Thymus (tissue), 11 donors: ENCODE results near the gene USP22. TPM values are rescaled to one million over a fixed set of nuclear protein-coding genes. Genes with fewer than 3 reads are reported as not detected.

Experiments used
- DNase-seq, 9 donors: peaks; one replicate each; pipeline ENCODE4 v3.0.0-alpha.2; 2013; ENCODE audit warnings: low spot score in 9 of 9, low read depth in 6 of 9, missing footprints in 1 of 9
- H3K27ac ChIP-seq, 2 donors: one replicate each; pipeline ENCODE4 v1.5.1; 2013; ENCODE audit warnings: control low read depth in 1 of 2, low read depth in 1 of 2, low read length in 1 of 2, mild to moderate bottlenecking in 1 of 2, moderate library complexity in 1 of 2
- H3K27me3 ChIP-seq, 2 donors: one replicate each; pipeline ENCODE4 v1.5.1; 2013; ENCODE audit warnings: low read length in 1 of 2; ENCODE audit not compliant: control insufficient read depth in 2 of 2, insufficient read depth in 1 of 2
- H3K36me3 ChIP-seq, 2 donors: one replicate each; pipeline ENCODE4 v1.5.1; 2013; ENCODE audit warnings: low read length in 1 of 2, mild to moderate bottlenecking in 1 of 2, moderate library complexity in 1 of 2; ENCODE audit not compliant: control insufficient read depth in 2 of 2, insufficient read depth in 2 of 2
- H3K4me1 ChIP-seq, 2 donors: one replicate each; pipeline ENCODE4 v1.5.1; 2013; ENCODE audit warnings: low read length in 2 of 2; ENCODE audit not compliant: control insufficient read depth in 2 of 2, insufficient read depth in 2 of 2
- H3K4me3 ChIP-seq, 2 donors: one replicate each; pipeline ENCODE4 v1.5.1; 2013; ENCODE audit warnings: low read length in 2 of 2, control low read depth in 1 of 2, mild to moderate bottlenecking in 1 of 2
- H3K9me3 ChIP-seq, 2 donors: one replicate each; pipeline ENCODE4 v1.5.1; 2013; ENCODE audit warnings: low read length in 1 of 2, mild to moderate bottlenecking in 1 of 2; ENCODE audit not compliant: control insufficient read depth in 2 of 2, insufficient read depth in 1 of 2
- WGBS: extraction: QIAGEN DNeasy Blood & Tissue Kit; methylation state at CpG from one replicate; pipeline ENCODE4 v1.1.7; 2013; 5-methylcytosine and 5-hydroxymethylcytosine counted together
- polyA plus RNA-seq: library from polyadenylated mRNA; stranded (reverse); fragments of 200-250 nt; gene quantifications from one replicate; pipeline ENCODE4 v1.2.3, GENCODE V29; 2013
- total RNA-seq: library from RNA; stranded (reverse); fragments of 120-200 nt; gene quantifications from one replicate; pipeline ENCODE4 v1.2.4, GENCODE V29; 2013
- donor health status: healthy.

USP22 gene
- total and polyA plus RNA-seq, 2 donors: 52.5 to 74.2 TPM

GRCh38 chr17:21018894-21019293 lies 23.9 kb downstream of the USP22 start:
- Histone ChIP-seq H3K36me3 (peaks cover 89 to 91% of the 10 kb centered on the region in 2 donors), H3K4me1 (no peaks in the 10 kb centered on the region), H3K9me3 (no peaks in the 10 kb centered on the region), H3K4me3 (no peak overlapping the region), H3K27ac (no peak overlapping the region), H3K27me3 (no peaks in the 10 kb centered on the region)
- DNase-seq: no peak
- WGBS: 97% methylated on average over 9 of the region's 9 CpGs

- H3K9me3 ChIP-seq: no peaks in the 10 kb centered on the region
- H3K4me1 ChIP-seq: no peaks in the 10 kb centered on the region
- H3K27ac ChIP-seq: no peak overlapping the region
- H3K36me3 ChIP-seq: peaks cover 90% of the 10 kb centered on the region in 2 donors
- no peak overlapping the region for H3K4me3 ChIP-seq
- H3K27me3 ChIP-seq: no peaks in the 10 kb centered on the region
- WGBS: 92% methylated on average over 10 of the region's 10 CpGs
- no peak for DNase-seq
Observed at GRCh38 chr17:21017861-21018260, 24.9 kb downstream of the USP22 start.

GRCh38 chr17:21017256-21017655 lies 25.6 kb downstream of the USP22 start:
- 98% methylated on average over 15 of the region's 15 CpGs for WGBS
- Histone ChIP-seq H3K4me1 (no peaks in the 10 kb centered on the region), H3K4me3 (no peak overlapping the region), H3K9me3 (no peaks in the 10 kb centered on the region), H3K36me3 (peaks cover 93 to 94% of the 10 kb centered on the region in 2 donors), H3K27me3 (no peaks in the 10 kb centered on the region), H3K27ac (no peak overlapping the region)
- no peak for DNase-seq

DNA sequence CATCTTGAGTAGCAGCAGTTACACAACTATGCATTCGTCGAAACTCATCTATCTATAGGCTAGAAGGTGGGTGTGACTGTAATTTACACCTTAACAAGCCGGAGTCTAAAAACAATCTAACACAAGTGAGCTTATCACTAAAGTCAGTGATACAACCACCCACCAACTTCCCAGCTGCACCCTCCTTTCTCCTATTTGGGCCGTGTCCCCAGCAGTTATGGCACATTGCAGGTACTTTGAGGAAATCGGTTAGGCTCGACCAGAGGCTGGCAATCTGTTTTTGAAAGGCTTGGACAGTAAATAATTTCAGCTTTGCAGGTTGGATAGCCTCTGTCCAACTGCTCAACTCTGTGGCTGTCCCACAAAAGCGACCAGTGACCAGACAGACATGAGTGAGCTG lies 26.0 kb downstream of the USP22 start:
- WGBS: 97% methylated on average over 7 of the region's 7 CpGs

GRCh38 chr17:21015564-21015963 lies 27.2 kb downstream of the USP22 start:
- Histone ChIP-seq H3K4me1 (no peaks in the 10 kb centered on the region), H3K36me3 (peaks cover 97 to 98% of the 10 kb centered on the region in 2 donors), H3K4me3 (no peak overlapping the region), H3K27me3 (no peaks in the 10 kb centered on the region), H3K27ac (no peak overlapping the region), H3K9me3 (no peaks in the 10 kb centered on the region)
- no peak for DNase-seq
- 98% methylated on average over 15 of the region's 15 CpGs for WGBS

More for the DNA sequence above, 26.0 kb downstream of the USP22 start:
- H3K27ac ChIP-seq: no peak overlapping the region
- no peaks in the 10 kb centered on the region for H3K4me1 ChIP-seq
- DNase-seq: no peak
- H3K27me3 ChIP-seq: no peaks in the 10 kb centered on the region
- H3K9me3 ChIP-seq: no peaks in the 10 kb centered on the region
- no peak overlapping the region for H3K4me3 ChIP-seq
- peaks cover 96 to 98% of the 10 kb centered on the region in 2 donors for H3K36me3 ChIP-seq

DNA sequence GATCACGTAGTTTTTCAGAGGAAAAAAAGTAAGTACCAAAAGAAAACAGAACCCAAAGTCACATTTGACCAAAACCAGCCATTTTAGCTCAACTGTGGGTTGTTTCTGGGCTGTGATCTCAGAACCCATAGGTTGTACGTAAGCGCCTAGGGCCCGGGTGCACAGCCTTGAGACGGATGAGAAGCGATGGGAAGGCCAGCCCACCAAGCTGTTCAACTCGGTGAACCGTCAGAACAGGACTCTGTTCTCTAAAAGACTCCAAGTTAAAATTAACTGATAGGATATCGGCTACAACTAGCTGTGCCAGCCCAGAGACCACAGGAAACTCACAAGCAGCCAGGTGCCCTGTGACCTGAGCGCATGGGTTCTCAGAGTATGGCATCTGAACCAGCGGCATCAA lies 28.3 kb downstream of the USP22 start:
- Histone ChIP-seq H3K36me3 (peaks cover 97% of the 10 kb centered on the region in 2 donors), H3K4me3 (no peak overlapping the region), H3K27ac (peak overlapping the region in 1 of 2 donors; percentile 3), H3K27me3 (no peaks in the 10 kb centered on the region), H3K4me1 (no peaks in the 10 kb centered on the region), H3K9me3 (no peaks in the 10 kb centered on the region)
- 98% methylated on average over 11 of the region's 11 CpGs for WGBS
- DNase-seq: no peak

DNA sequence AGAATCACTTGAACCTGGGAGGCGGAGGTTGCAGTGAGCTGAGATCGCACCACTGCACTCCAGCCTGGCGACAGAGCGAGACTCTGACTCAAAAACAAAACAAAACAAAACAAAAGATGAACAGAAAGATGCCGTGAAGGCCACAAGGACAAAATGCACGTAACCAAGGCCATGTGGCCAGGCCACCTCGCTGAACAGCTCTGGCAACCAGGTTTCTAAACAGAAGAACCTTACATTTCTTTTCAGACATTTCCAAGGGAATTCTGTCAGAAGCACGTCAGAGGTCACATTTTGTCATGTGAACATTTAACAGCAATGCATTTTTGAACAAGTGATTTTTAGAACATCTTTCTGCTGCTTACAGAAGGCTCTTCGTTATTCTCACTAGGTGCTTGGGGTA lies 28.8 kb downstream of the USP22 start:
- no peak for DNase-seq
- Histone ChIP-seq H3K27me3 (no peaks in the 10 kb centered on the region), H3K4me3 (no peak overlapping the region), H3K4me1 (no peaks in the 10 kb centered on the region), H3K36me3 (peaks cover 97% of the 10 kb centered on the region in 2 donors), H3K9me3 (no peaks in the 10 kb centered on the region), H3K27ac (no peak overlapping the region)
- WGBS: 97% methylated on average over 9 of the region's 9 CpGs

- no peak for DNase-seq
- Histone ChIP-seq H3K4me3 (no peak overlapping the region), H3K27ac (no peak overlapping the region), H3K36me3 (peaks cover 95 to 97% of the 10 kb centered on the region in 2 donors), H3K4me1 (no peaks in the 10 kb centered on the region), H3K27me3 (no peaks in the 10 kb centered on the region), H3K9me3 (no peaks in the 10 kb centered on the region)
- WGBS: 98% methylated on average over 8 of the region's 8 CpGs
Observed at GRCh38 chr17:21012736-21013135, 30.1 kb downstream of the USP22 start.

GRCh38 chr17:21010705-21011596 lies 31.9 kb downstream of the USP22 start:
- WGBS: 95% methylated on average over 27 of the region's 27 CpGs
- Histone ChIP-seq H3K27me3 (no peaks in the 10 kb centered on the region), H3K9me3 (no peaks in the 10 kb centered on the region)

More at GRCh38 chr17:21010705-21011596, 31.9 kb downstream of the USP22 start:
- peaks cover 94% of the 10 kb centered on the region in 2 donors for H3K36me3 ChIP-seq
- H3K4me3 ChIP-seq: no peak overlapping the region
- DNase-seq: no peak
- H3K27ac ChIP-seq: no peak overlapping the region
- no peaks in the 10 kb centered on the region for H3K4me1 ChIP-seq
